GM08714 (cell line): ENCODE data around the gene CIB2.
"Not testable (repeated sequence)": the region's sequence is repeated elsewhere in the genome, so short reads cannot be mapped to it uniquely, and the experiment has no call there.

Experiments
- H3K4me3 ChIP-seq: fragments of 200-500 bp; sonication (Bioruptor generic); 2 replicates; pipeline ENCODE4 v1.5.1; 2014; ENCODE audit warnings: mild to moderate bottlenecking, low read length, inconsistent platforms
- ZNF274 ChIP-seq: IDR thresholded peaks from 2 replicates; pipeline ENCODE4 v1.6.1; 2012; ENCODE audit warnings: mild to moderate bottlenecking, low read depth, low read length

CIB2 gene

GRCh38 chr15:78157203-78157602, 26.0 kb upstream of the CIB2 start:
- no peak for TF ChIP-seq ZNF274
- H3K4me3 ChIP-seq = no peak overlapping the region

GRCh38 chr15:78156653-78157052, 25.4 kb upstream of the CIB2 start:
- no peak overlapping the region for H3K4me3 ChIP-seq
- no peak for TF ChIP-seq ZNF274

GRCh38 chr15:78155355-78155939, 24.2 kb upstream of the CIB2 start:
- H3K4me3 ChIP-seq = no peak overlapping the region
- TF ChIP-seq ZNF274 = no peak

- H3K4me3 ChIP-seq = no peak overlapping the region
- TF ChIP-seq ZNF274 = no peak
Measured at GRCh38 chr15:78154955-78155354, 23.7 kb upstream of the CIB2 start.

GRCh38 chr15:78151075-78151474, 19.8 kb upstream of the CIB2 start:
- H3K4me3 ChIP-seq = not testable (repeated sequence)

- no peak for TF ChIP-seq ZNF274
- peak overlapping the region; percentile 80 for H3K4me3 ChIP-seq
Measured at GRCh38 chr15:78149805-78150751, 18.8 kb upstream of the CIB2 start.

GRCh38 chr15:78149068-78149804, 18.0 kb upstream of the CIB2 start, which contains the start of gene IDH3A:
IDH3A (plus strand) TSS chr15:78149362; CDS start chr15:78149404, 42 bp downstream.
- TF ChIP-seq ZNF274 = no peak
- H3K4me3 ChIP-seq = peak within 1 kb of the TSS; percentile 98

GRCh38 chr15:78148392-78149067, 17.3 kb upstream of the CIB2 start:
- TF ChIP-seq ZNF274 = no peak
- H3K4me3 ChIP-seq = peak overlapping the region; percentile 98

- no peak for TF ChIP-seq ZNF274
- no peak overlapping the region for H3K4me3 ChIP-seq
Measured at GRCh38 chr15:78147566-78147965, 16.3 kb upstream of the CIB2 start.

GRCh38 chr15:78146425-78147154, 15.3 kb upstream of the CIB2 start:
- H3K4me3 ChIP-seq = no peak overlapping the region
- no peak for TF ChIP-seq ZNF274

- H3K4me3 ChIP-seq = no peak overlapping the region
- TF ChIP-seq ZNF274 = no peak
Measured at GRCh38 chr15:78142332-78142731, 11.1 kb upstream of the CIB2 start.

GRCh38 chr15:78140292-78140691, 9.0 kb upstream of the CIB2 start:
- TF ChIP-seq ZNF274 = no peak
- H3K4me3 ChIP-seq = no peak overlapping the region

- H3K4me3 ChIP-seq = no peak overlapping the region
- TF ChIP-seq ZNF274 = no peak
Measured at GRCh38 chr15:78139578-78139977, 8.3 kb upstream of the CIB2 start.
